GM10847 (cell line): ENCODE measurements around the gene MRPS34.

Experiments
- POLR2A ChIP-seq: IDR thresholded peaks from 2 replicates; pipeline ENCODE4 v1.6.1; 2011; ENCODE audit not compliant: insufficient read length; ENCODE audit errors: extremely low read depth

MRPS34 gene

GRCh38 chr16:1778200-1779179 lies 5.6 kb upstream of the MRPS34 start:
- TF ChIP-seq POLR2A: no peak

- TF ChIP-seq POLR2A: no peak
These were observed 4.7 kb upstream of the MRPS34 start for GRCh38 chr16:1777375-1778199.

- TF ChIP-seq POLR2A: no peak
These were observed 4.0 kb upstream of the MRPS34 start for GRCh38 chr16:1776991-1777374.

- TF ChIP-seq POLR2A: no peak
These were observed 3.7 kb upstream of the MRPS34 start for GRCh38 chr16:1776672-1776955.

GRCh38 chr16:1775846-1776671 lies 3.1 kb upstream of the MRPS34 start:
- no peak for TF ChIP-seq POLR2A

- no peak for TF ChIP-seq POLR2A
These were observed 2.3 kb upstream of the MRPS34 start for GRCh38 chr16:1775006-1775845.

GRCh38 chr16:1774448-1774780 lies 1.5 kb upstream of the MRPS34 start:
- no peak for TF ChIP-seq POLR2A

- TF ChIP-seq POLR2A: no peak
These were observed 941 bp upstream of the MRPS34 start for GRCh38 chr16:1773703-1774447.

GRCh38 chr16:1772362-1772907 lies 499 bp downstream of the MRPS34 start, which contains the start of gene EME2:
Gene EME2, plus strand, starts transcription at chr16:1772810. Its CDS starts 418 bp downstream, at chr16:1773228.
- TF ChIP-seq POLR2A: no peak

GRCh38 chr16:1771864-1772361 lies 1.0 kb downstream of the MRPS34 start:
- TF ChIP-seq POLR2A: no peak

- peak; percentile 22 for TF ChIP-seq POLR2A
These were observed 1.6 kb downstream of the MRPS34 start, which contains the start of gene NME3 for GRCh38 chr16:1771188-1771863. Gene NME3, minus strand, starts transcription at chr16:1771543. Its CDS starts 9 bp downstream, at chr16:1771534.

- peak; percentile 11 for TF ChIP-seq POLR2A
These were observed 2.4 kb downstream of the MRPS34 start for GRCh38 chr16:1770328-1771187.
